T-helper 1 cell treated with Interleukin-12 subunit alpha and Interleukin-12 subunit beta and Interleukin-4 antibody, amounts not matched to agents 30 μg/mL and 1 μg/mL, for 36 hours (primary cell): ENCODE data around the gene LAMA5.

ENCODE experiments used
- H3K27ac Mint-ChIP-seq: one replicate; pipeline ENCODE4 v1.8.0; 2021; ENCODE audit warnings: mild to moderate bottlenecking, mixed read lengths
- H3K27me3 Mint-ChIP-seq: one replicate; pipeline ENCODE4 v1.8.0; 2021; ENCODE audit warnings: low read depth, mixed read lengths
- H3K36me3 Mint-ChIP-seq: one replicate; pipeline ENCODE4 v1.8.0; 2021; ENCODE audit warnings: low read depth, mixed read lengths
- H3K4me1 Mint-ChIP-seq: one replicate; pipeline ENCODE4 v1.8.0; 2021; ENCODE audit warnings: low read depth, mixed read lengths
- H3K4me3 Mint-ChIP-seq: one replicate; pipeline ENCODE4 v1.8.0; 2021; ENCODE audit warnings: mild to moderate bottlenecking, moderate library complexity, mixed read lengths
- H3K9me3 Mint-ChIP-seq: one replicate; pipeline ENCODE4 v1.8.0; 2021; ENCODE audit warnings: mixed read lengths

The LAMA5 gene

DNA sequence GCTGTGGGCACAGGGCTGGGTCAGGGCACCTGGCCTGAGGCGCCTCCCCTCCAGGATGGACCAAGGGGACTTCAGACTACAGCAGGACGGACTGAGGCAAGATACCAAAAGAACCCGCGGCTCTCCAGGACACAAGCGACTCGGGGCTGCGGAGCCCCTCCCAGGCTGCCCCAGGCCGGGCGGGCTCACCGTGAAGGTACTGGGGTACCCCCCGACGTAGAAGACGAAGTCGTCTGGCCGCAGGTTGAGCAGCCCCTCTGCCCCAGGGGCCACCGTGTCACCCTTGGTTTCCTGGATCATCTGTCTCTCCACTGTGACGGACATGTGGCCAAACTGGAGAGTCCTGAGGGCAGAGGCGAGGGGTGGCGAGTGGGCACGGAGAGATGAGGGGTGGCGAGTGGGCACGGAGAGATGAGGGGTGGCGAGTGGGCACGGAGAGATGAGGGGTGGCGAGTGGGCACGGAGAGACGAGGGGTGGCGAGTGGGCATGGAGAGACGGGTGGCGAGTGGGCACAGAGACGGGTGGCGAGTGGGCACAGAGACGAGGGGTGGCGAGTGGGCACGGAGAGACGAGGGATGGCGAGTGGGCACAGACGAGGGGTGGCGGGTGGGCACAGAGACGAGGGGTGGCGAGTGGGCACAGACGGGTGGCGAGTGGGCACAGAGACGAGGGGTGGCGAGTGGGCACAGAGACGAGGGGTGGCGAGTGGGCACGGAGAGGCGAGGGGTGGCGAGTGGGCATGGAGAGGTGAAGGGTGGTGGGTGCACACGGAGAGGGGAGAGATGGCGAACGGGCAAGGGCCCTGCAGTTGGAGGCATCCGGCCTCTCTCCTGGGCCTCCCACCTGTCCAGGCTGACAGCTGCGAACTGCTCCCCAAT, 53.4 kb downstream of the LAMA5 start:
- Mint-ChIP-seq H3K36me3 (peaks cover 2% of the 10 kb centered on the region), H3K27me3 (no peaks in the 10 kb centered on the region), H3K27ac (no peak overlapping the region), H3K4me3 (no peak overlapping the region), H3K4me1 (no peaks in the 10 kb centered on the region), H3K9me3 (no peaks in the 10 kb centered on the region)

DNA sequence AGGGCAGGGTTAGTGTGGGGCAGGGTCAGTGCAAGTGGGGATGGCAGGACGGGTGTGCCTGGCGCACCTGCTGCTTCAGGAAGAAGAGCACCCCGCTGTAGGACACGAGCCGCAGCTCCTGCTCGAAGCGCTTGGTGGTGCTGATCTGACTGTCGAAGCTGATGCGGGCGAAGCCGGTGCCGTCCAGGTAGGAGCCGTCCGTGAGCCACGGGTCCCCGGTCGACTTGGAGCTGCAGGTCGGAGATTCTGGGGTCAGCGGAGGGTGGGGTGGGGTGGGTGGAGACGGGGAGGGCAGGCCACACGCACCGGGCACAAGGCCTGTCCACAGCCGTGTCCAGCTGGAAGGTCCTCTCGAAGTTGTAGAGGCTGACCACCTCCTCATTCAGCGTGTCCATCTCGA, 54.1 kb downstream of the LAMA5 start:
- Mint-ChIP-seq H3K4me3 (no peak overlapping the region), H3K36me3 (peaks cover 6% of the 10 kb centered on the region), H3K4me1 (no peaks in the 10 kb centered on the region), H3K9me3 (no peaks in the 10 kb centered on the region), H3K27ac (no peak overlapping the region), H3K27me3 (no peaks in the 10 kb centered on the region)

DNA sequence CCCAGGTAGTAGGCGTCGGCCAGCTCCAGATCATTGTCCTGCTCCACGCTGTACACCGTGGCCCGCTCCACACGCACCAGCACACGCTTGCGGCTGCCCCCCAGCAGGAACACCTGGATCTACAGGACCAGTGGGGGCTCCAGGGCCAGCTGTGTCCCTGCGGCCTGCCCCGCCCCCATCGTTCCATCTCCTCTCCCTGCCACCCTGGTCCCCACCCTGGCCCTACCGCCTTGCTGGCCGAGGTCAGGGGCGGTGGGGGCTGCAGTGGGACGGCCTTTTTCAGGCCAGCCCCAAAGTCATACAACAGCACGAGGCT, 54.5 kb downstream of the LAMA5 start:
- H3K4me3 Mint-ChIP-seq: no peak overlapping the region
- no peak overlapping the region for H3K27ac Mint-ChIP-seq
- no peaks in the 10 kb centered on the region for H3K4me1 Mint-ChIP-seq
- H3K36me3 Mint-ChIP-seq: peaks cover 6% of the 10 kb centered on the region
- H3K27me3 Mint-ChIP-seq: no peaks in the 10 kb centered on the region
- no peaks in the 10 kb centered on the region for H3K9me3 Mint-ChIP-seq

DNA sequence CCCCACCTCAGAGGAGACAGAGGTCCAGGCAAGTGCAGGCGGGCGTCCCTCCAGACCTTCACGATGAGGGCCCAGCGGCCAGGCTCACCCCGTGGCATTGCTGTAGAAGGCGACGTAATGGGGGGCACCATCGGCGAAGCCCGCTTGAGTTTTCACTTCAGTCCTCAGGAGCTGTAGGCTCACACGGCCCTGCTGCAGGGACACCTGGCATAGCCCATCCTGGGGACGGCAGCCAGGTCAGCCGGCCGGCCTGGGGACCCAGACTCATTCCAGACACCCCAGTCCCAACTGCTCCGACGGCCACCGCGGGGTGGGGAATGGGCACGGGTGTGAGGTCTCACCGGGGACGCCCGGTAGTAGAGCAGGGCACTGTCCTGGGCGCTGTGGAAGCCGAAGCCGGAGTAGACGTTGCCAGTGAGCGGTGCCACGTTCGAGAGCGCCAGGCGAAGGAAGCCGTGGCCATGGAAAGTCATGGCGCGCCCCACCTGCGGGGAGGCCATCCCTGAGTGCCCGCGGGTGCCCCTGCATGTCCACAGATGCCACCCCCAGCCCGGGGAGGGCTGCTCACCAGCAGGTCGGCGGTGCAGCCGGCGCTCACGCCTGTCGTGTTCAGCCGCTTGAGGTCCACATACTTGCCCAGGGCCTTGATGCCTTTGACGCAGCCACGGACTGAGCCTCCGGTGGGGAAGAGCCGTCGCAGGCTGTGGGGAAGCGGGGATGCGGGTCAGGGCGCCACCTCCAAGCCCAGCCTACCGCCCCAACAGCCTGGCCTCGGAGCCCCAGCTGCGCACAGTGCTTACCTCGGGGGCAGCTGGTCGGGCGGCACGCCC, 55.1 kb downstream of the LAMA5 start:
- no peaks in the 10 kb centered on the region for H3K9me3 Mint-ChIP-seq
- H3K27me3 Mint-ChIP-seq: no peaks in the 10 kb centered on the region
- H3K27ac Mint-ChIP-seq: no peak overlapping the region
- no peaks in the 10 kb centered on the region for H3K4me1 Mint-ChIP-seq
- peaks cover 6% of the 10 kb centered on the region for H3K36me3 Mint-ChIP-seq
- H3K4me3 Mint-ChIP-seq: no peak overlapping the region

DNA sequence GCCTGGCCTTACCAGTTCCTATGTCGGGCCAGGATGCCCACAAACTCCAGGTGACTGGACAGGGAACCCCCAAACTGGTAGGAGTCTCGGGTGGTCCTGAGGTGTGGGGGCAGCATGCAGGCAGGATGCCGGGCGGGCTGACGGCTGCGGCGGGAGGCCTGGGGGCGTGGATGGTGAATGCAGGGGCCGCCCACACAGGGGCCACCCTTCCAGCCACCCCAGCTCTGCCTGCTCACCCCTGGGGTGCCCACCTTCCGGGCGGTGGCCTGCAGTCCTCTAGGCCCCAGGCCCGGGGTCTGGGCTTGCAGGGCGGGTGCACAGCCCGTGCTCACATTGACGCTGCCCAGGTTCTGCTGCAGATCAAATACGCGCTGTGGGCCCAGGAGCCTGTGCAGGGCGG, 56.0 kb downstream of the LAMA5 start:
- Mint-ChIP-seq H3K4me3 (no peak overlapping the region), H3K36me3 (peaks cover 6% of the 10 kb centered on the region), H3K27me3 (no peaks in the 10 kb centered on the region), H3K4me1 (no peaks in the 10 kb centered on the region), H3K9me3 (no peaks in the 10 kb centered on the region), H3K27ac (no peak overlapping the region)

DNA sequence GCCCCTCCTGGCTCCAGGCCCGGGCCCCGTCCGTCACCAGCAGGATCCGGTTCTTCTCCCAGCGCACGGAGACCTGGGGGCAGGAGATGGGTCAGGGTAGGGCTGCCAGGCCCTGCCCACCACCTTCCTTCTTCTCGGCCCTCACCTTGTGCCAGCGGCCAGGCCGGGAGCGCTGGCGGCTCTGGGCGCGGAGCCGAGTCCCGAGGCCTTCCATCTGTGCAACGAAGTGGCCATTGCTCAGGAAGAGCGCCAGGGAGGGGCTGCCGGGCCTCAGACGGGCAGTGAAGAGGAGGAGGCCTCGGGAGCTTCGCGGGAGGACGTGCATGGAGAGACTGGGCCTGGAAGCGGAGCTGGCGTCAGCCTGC, 56.4 kb downstream of the LAMA5 start:
- Mint-ChIP-seq H3K36me3 (peaks cover 9% of the 10 kb centered on the region), H3K27ac (no peak overlapping the region), H3K27me3 (no peaks in the 10 kb centered on the region)

DNA sequence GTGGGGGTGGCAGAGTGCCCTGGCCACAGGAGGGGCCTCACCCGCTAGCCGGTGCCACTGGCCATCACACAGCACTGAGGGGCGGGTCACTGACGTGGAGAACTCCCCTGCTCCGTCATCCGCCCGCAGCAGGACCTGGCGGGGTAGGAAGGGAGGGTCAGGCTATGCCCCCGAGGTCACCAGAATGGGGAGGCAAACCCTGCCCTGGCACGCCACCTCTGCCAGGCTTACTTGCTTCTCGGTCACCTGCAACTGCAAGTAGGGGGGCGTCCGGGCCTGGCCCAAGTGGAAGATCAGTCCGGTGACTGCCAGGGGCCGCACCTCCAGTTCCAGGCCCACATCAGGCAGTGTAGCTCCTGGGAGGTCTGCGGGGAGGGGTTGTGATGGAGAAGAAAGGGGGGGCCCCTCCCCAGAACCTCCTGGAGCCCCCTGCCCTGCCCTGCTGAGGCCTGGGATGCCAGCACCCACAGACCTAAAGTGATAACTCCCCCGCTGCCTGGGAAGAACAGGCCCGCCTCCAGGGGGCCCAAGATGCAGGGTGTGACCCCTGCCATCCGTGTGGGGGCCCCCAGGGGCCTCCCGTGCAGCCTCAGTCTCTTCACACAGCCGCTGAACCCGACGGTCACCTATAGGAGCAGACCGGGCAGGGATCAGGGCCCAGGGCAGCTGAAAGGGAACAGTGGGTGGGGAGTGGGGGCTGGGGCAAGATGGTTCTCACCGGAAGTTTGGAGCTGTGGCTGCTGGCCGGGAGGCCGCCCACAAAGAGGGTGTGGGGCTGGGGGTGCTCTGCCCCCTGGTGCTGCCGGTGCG, 57.0 kb downstream of the LAMA5 start:
- H3K27ac Mint-ChIP-seq: no peak overlapping the region
- H3K4me3 Mint-ChIP-seq: no peak overlapping the region
- no peaks in the 10 kb centered on the region for H3K27me3 Mint-ChIP-seq

More for the DNA sequence above, 56.4 kb downstream of the LAMA5 start:
- H3K4me3 Mint-ChIP-seq: no peak overlapping the region
- H3K9me3 Mint-ChIP-seq: no peaks in the 10 kb centered on the region
- no peaks in the 10 kb centered on the region for H3K4me1 Mint-ChIP-seq

DNA sequence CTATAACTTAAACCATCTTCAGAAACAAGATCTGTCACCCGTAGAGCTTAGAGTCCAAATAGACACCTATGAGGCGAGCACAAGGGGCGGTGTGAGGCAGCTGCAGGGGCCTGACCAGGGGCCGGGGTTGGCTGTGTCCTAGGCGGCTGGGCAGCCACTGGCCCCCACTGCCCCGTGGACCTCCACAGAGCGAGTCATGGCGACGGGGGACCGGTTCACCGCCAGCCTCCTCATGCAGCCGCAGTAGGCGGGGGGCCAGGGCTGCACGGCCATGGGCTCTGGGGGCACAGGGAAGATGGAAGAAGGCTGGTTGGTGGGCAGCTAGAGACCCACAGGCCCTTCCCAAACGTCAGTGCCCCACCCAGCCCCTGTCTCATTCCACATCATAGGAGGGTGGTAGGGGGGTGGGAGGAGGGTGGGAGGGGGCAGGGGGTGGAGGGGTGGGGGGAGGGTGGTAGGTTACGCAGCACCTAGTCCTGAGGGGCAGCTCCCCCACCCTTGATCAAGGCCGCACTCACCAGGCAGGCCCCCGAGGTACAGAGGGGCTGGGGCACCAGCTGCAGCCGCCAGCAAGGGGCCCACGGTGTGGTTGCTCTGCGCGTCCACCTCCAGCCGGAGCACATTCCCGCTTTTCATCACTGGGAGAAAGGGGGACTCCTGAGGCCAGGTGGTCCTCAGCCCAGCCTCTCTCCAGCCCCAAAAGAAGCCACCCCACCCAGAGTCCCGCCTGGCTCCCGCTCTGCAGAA, 57.7 kb downstream of the LAMA5 start:
- Mint-ChIP-seq H3K27me3 (no peaks in the 10 kb centered on the region), H3K36me3 (peaks cover 13% of the 10 kb centered on the region), H3K4me1 (peaks cover 7% of the 10 kb centered on the region), H3K4me3 (no peak overlapping the region), H3K27ac (no peak overlapping the region), H3K9me3 (no peaks in the 10 kb centered on the region)

More for the DNA sequence above, 57.0 kb downstream of the LAMA5 start:
- Mint-ChIP-seq H3K4me1 (peaks cover 3% of the 10 kb centered on the region), H3K9me3 (no peaks in the 10 kb centered on the region), H3K36me3 (peaks cover 12% of the 10 kb centered on the region)

DNA sequence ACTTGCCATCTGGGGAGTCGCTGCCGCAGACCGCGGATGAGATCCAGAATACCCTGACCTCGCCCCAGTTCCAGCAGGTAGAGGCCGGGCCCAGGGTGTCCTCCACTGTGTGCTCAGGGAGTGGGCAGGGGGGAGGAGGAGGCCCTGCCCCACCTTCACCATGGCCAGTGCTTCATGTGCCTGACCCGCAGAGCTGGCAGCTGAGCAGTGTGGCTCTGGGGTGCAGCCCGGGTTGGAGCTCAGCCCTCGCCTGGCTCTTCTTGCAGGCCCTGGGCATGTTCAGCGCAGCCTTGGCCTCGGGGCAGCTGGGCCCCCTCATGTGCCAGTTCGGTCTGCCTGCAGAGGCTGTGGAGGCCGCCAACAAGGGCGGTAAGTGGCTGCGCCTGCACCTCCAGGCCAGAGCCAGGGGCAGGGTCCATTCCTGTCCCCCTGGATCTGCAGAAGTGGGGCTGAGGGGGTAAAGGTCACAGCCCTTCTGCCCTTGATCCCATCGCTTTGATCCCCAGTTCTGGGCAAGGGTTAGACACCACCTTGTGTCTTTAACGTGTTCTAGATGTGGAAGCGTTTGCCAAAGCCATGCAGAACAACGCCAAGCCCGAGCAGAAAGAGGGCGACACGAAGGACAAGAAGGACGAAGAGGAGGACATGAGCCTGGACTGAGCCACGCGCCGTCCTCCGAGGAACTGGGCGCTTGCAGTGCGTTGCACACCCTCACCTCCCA, 58.9 kb downstream of the LAMA5 start:
- Mint-ChIP-seq H3K4me1 (peaks cover 12% of the 10 kb centered on the region), H3K36me3 (peaks cover 20% of the 10 kb centered on the region), H3K9me3 (no peaks in the 10 kb centered on the region), H3K27me3 (no peaks in the 10 kb centered on the region), H3K4me3 (no peak overlapping the region), H3K27ac (no peak overlapping the region)

DNA sequence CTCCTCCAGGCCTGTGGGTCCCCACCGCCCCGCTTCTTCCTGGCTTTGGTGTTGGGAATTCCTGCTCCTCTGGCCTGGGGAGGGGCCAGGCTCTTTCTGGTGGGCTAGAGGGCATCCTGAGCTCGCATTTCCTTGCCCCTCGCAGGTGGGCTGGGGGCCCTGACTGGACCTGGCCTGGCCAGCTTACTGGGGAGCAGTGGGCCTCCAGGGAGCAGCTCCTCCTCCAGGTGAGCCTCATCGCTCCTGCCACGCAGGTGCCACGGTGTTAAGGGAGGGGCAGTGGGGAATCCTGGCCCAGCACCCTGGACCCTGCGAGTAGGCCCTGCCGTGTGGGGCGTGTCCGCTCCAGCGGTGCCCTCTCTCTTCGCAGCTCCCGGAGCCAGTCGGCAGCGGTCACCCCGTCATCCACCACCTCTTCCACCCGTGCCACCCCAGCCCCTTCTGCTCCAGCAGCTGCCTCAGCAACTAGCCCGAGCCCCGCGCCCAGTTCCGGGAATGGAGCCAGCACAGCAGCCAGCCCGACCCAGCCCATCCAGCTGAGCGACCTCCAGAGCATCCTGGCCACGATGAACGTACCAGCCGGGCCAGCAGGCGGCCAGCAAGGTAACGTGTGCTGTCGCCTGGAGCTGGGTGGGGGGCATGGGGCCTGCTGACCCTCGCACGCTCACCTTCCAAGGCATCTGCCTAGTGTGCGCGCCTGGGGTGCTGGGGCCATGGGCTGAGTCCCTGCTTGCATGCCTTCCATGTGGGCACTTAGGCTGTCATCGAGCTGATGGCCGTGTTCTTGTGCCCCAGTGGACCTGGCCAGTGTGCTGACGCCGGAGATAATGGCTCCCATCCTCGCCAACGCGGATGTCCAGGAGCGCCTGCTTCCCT, 59.6 kb downstream of the LAMA5 start:
- no peaks in the 10 kb centered on the region for H3K9me3 Mint-ChIP-seq
- H3K4me3 Mint-ChIP-seq: no peak overlapping the region
- H3K27me3 Mint-ChIP-seq: no peaks in the 10 kb centered on the region
- H3K27ac Mint-ChIP-seq: no peak overlapping the region
- H3K4me1 Mint-ChIP-seq: peaks cover 12% of the 10 kb centered on the region
- peaks cover 20% of the 10 kb centered on the region for H3K36me3 Mint-ChIP-seq

DNA sequence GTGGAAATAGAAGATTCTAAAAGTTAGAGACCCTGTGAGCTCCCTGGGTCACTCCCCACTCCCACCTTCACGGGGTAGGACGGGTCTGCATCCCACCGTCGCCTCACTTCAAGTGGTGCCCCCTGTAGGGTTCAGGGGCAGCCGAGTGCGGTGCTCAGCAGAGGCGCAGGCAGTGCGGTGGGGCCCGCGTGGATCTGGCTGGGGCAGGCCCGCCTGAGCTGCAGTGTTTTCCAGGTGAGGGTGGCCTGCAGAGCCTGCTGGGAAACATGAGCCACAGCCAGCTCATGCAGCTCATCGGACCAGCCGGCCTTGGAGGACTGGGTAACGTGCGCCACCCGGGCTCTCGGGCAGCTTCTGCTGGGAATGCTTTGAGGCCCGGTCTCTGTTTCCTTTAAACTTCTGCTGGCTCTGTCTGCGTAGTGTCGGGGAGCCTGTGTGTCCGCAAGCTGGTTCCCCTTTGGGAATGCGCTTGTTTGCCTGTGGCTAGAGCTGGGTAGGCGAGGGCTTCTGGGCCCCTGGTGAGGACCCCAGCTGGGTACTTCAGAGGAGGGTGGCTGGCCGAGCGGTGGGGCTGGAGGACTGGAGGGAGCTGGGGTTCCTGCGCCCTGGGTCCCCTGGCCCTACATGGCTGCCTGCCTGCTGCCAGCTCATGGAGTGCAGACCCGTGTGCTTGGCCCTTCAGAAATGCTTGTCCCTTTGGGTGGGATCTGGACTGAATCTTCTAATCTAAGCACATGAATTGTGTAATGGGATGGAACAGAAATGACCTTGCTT, 60.5 kb downstream of the LAMA5 start:
- Mint-ChIP-seq H3K36me3 (peaks cover 20% of the 10 kb centered on the region), H3K27ac (no peak overlapping the region), H3K9me3 (no peaks in the 10 kb centered on the region), H3K4me1 (peaks cover 15% of the 10 kb centered on the region), H3K27me3 (no peaks in the 10 kb centered on the region), H3K4me3 (no peak overlapping the region)

DNA sequence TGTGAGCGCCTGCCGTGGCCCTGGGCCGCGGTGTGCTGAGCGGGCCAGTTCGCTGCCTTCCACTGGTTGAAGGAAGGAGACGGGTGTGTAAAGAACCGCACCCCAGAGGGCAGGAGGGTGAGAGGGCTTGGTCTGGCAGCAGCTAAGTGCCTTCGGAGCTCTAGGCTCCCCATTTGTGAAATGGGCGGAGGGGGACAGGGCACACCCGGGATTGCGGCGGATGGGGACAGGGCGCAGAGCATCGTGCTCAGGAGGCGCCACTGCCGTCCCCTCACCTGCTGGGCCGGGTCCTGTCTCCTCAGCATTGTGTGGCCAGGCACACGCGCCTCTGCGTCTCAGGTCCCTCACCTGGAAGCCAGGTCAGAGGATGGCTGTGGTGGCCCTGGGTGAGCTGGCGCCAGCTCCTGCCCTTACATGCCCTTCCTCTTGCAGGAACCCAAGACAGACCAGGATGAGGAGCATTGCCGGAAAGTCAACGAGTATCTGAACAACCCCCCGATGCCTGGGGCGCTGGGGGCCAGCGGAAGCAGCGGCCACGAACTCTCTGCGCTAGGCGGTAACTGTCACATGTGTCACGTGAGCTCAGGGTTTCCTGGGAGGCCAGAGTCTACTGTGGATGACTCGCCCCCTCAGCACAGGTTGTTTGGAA, 61.2 kb downstream of the LAMA5 start:
- peak overlapping the region; percentile 71 for H3K4me3 Mint-ChIP-seq
- H3K4me1 Mint-ChIP-seq: peaks cover 18% of the 10 kb centered on the region
- H3K27ac Mint-ChIP-seq: no peak overlapping the region
- H3K9me3 Mint-ChIP-seq: no peaks in the 10 kb centered on the region
- peaks cover 20% of the 10 kb centered on the region for H3K36me3 Mint-ChIP-seq
- H3K27me3 Mint-ChIP-seq: no peaks in the 10 kb centered on the region
